ENCODE measurements around the gene LRRC57. TPM values are rescaled to one million over a fixed set of nuclear protein-coding genes. Genes with fewer than 3 reads are reported as not detected.

Gene LRRC57
- total and polyA plus RNA-seq, 2 of the 8 experiments (the other 6 are each of a cell fraction or from before 2014, with no cell fraction given), result 5.0 to 12.7 TPM

DNA sequence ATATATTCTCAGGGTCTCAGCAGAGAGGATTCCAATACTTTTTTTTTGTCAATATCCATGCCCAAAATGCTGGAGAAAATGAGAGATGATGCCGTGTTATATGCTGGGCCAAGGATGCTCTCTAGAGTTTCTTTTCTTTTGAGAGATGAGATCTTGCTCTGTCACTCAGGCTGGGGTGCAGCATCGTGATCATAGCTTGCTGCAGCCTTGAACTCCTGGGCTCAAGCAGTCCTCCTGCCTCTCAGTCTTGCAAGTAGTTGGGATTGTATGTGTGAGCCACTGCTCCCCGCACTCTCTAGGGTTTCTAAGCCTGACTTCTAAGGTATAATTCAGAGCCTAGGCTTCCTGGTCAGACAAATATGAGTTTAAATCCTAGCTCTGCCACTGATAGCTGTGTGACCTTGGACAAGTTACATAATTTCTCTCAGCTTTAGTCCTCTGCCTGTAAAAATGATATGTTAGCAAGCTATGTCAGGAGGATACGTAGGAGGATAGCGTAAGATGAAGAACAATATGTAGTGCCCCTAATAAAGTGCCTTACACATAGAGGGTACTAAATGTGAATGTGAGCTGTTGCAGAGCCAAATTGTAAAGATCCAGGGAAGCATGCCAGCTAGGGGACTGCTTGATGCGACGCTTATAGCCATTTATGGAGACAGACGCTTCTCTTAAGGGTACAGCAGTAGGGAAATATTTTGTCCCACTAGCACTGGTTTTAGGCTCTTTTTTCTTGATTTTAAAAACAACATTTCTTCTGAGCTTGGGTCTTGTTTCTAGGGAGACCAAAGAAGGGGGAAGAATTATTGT is 34.2 kb upstream of the LRRC57 start:
- Histone ChIP-seq H2BK12ac (ENCODE audit: low read depth, low read length) (no peak overlapping the region), H3K27ac (ENCODE audit: low read depth, low read length) (no peak overlapping the region), H3K79me1 (ENCODE audit: low read depth, low read length) (0 out of 2 replicates have a peak, but pooled peaks cover under 1% of the 10 kb centered on the region), H4K91ac (replicated peaks; ENCODE audit: insufficient read length, low read length) (peak overlapping the region; percentile 1), H2BK15ac (ENCODE audit: low read length) (0 out of 2 replicates have a peak overlapping the region, but pooled peaks have one; percentile 5), H3K56ac (replicated peaks; ENCODE audit: insufficient read length, low read depth, low read length) (no peak overlapping the region), H3K4ac (replicated peaks; ENCODE audit: insufficient read length, low read depth, low read length) (no peak overlapping the region), H3K4me3 (ENCODE audit: extremely low read depth in 1 of 4, insufficient read depth in 2 of 4, low read depth in 3 of 4, low read length in 4 of 4) (no peak overlapping the region), H3K36me3 (ENCODE audit: control insufficient read depth in 2 of 4, insufficient read depth in 4 of 4, low read length in 3 of 4) (no peaks in the 10 kb centered on the region; a peak in 1 of 8 replicates), H2BK5ac (ENCODE audit: low read depth, low read length) (no peak overlapping the region), H3K9ac (replicated peaks in 1 of 4; ENCODE audit: extremely low read depth in 1 of 4, low read depth in 3 of 4, low read length in 3 of 4) (no peak overlapping the region; a peak in 1 of 7 replicates), H2BK120ac (replicated peaks; ENCODE audit: low read depth, low read length) (no peak overlapping the region), H3K79me2 (ENCODE audit: control insufficient read depth in 1 of 2, insufficient read depth in 2 of 2, low read length in 2 of 2) (no peaks in the 10 kb centered on the region; a peak in 1 of 4 replicates), H3K14ac (ENCODE audit: insufficient read length) (no peak overlapping the region), H2AFZ (ENCODE audit: low read length) (no peak overlapping the region), H3K23ac (ENCODE audit: insufficient read length) (no peak overlapping the region), H4K20me1 (replicated peaks in 1 of 2; ENCODE audit: control insufficient read depth in 1 of 2, insufficient read depth in 2 of 2, low read length in 2 of 2) (no peaks in the 10 kb centered on the region), H3K18ac (ENCODE audit: extremely low read depth, low read length) (no peak overlapping the region), H3K4me1 (replicated peaks in 1 of 4; ENCODE audit: control insufficient read depth in 3 of 4, insufficient read depth in 4 of 4, low read length in 3 of 4) (peaks cover 10 to 19% (median 15%) of the 10 kb centered on the region in 4 experiments; a peak in 6 of 7 replicates), H4K5ac (ENCODE audit: insufficient read length, low read depth, low read length) (no peak overlapping the region), H3K27me3 (replicated peaks in 1 of 4; ENCODE audit: control insufficient read depth in 3 of 4, extremely low read depth in 1 of 4, insufficient read depth in 3 of 4, low read length in 3 of 4) (peaks cover 0 to 3% (median 0%) of the 10 kb centered on the region in 4 experiments; a peak in 2 of 7 replicates), H2BK20ac (ENCODE audit: low read length) (no peak overlapping the region; the same call in 1 of the 2 replicates), H2AK5ac (ENCODE audit: low read depth, low read length) (peak overlapping the region; percentile 56; the same call in 1 of the 2 replicates), H3K23me2 (ENCODE audit: low read depth, low read length) (no peaks in the 10 kb centered on the region; the same call in 1 of the 2 replicates), H3K9me3 (ENCODE audit: insufficient read depth in 2 of 2, low read depth in 1 of 2, low read length in 1 of 2) (no peaks in the 10 kb centered on the region), H4K8ac (ENCODE audit: extremely low read depth, insufficient read depth, low read length) (no peak overlapping the region), H3K4me2 (ENCODE audit: insufficient read depth in 1 of 2, low read depth in 2 of 2, low read length in 2 of 2) (peak overlapping the region in 1 of 2 experiments; percentile 39; a peak in 2 of 4 replicates)
- POLR2A ChIA-PET (ENCODE audit: partially characterized antibody), result interaction anchor here (1.3 to 3.4 kb wide), 4 partner anchors 7 to 13 kb away, joined by 3 to 13 read pairs (median 8); partner anchors contain the start of gene STARD9
- CTCF ChIA-PET (ENCODE audit: partially characterized antibody), result interaction anchor here (0.9 to 4.1 kb wide), 4 partner anchors 9 to 67 kb away, joined by 3 to 28 read pairs (median 6); no protein-coding TSS in a partner anchor
- no peak for FAIRE-seq
- WGBS, 2 experiments (ENCODE audit: extremely low coverage in 1 of 2, insufficient coverage in 1 of 2, insufficient read length in 1 of 2, insufficient replicate concordance in 2 of 2, low coverage in 1 of 2, low lambda C conversion rate in 2 of 2, missing lambda C conversion rate in 1 of 2), result 86% methylated on average over 8 of the region's 8 CpGs; no CpG with 5 or more reads in 1 of the 2 experiments
- DNase-seq (ENCODE audit: low read depth in 1 of 2, low spot score in 2 of 2), result no peak
- TF ChIP-seq CBX5 (IDR thresholded peaks at IDR 0.05; ENCODE audit: low read depth, low read length) (no peak), YY1 (IDR thresholded peaks at IDR 0.05; ENCODE audit: low read depth, low read length) (no peak), TEAD4 (IDR thresholded peaks at IDR 0.05; ENCODE audit: low read depth, low read length) (no peak), TAF7 (optimal IDR thresholded peaks at IDR 0.05; ENCODE audit: borderline replicate concordance, low read depth, low read length) (no peak), POU5F1 (IDR thresholded peaks at IDR 0.05; ENCODE audit: low read depth, low read length) (no peak), BRCA1 (IDR thresholded peaks at IDR 0.05; ENCODE audit: low read depth, low read length) (no peak), PHF8 (conservative IDR thresholded peaks at IDR 0.05; ENCODE audit: low read depth, low read length) (no peak), EP300 (IDR thresholded peaks at IDR 0.05; ENCODE audit: borderline replicate concordance in 1 of 2, low read depth in 2 of 2, low read length in 2 of 2) (no peak), POLR2A (IDR thresholded peaks at IDR 0.05; ENCODE audit: control extremely low read depth in 1 of 2, low read depth in 2 of 2, low read length in 2 of 2) (no peak), SRF (IDR thresholded peaks at IDR 0.05; ENCODE audit: low read depth, low read length) (no peak), JUN (IDR thresholded peaks at IDR 0.05; ENCODE audit: low read depth, low read length) (no peak)
